OCI-LY3 (cell line): ENCODE data around the gene ZGLP1.

Experiments used
- EZH2phosphoT487 ChIP-seq: fragments of 200-600 bp; shearing (Covaris generic); IDR thresholded peaks from 2 replicates; pipeline ENCODE4 v1.6.1; 2018; ENCODE audit warnings: antibody characterized with exemption, mixed run types, low read depth
- TF ChIP-seq, protein P1 (sequence below): fragments of 200-600, 300-600 bp; sonication (generic); IDR thresholded peaks from 2 replicates; pipeline ENCODE4 v1.5.1; 2014; ENCODE audit warnings: antibody characterized with exemption, low read length, low read depth

DNA sequence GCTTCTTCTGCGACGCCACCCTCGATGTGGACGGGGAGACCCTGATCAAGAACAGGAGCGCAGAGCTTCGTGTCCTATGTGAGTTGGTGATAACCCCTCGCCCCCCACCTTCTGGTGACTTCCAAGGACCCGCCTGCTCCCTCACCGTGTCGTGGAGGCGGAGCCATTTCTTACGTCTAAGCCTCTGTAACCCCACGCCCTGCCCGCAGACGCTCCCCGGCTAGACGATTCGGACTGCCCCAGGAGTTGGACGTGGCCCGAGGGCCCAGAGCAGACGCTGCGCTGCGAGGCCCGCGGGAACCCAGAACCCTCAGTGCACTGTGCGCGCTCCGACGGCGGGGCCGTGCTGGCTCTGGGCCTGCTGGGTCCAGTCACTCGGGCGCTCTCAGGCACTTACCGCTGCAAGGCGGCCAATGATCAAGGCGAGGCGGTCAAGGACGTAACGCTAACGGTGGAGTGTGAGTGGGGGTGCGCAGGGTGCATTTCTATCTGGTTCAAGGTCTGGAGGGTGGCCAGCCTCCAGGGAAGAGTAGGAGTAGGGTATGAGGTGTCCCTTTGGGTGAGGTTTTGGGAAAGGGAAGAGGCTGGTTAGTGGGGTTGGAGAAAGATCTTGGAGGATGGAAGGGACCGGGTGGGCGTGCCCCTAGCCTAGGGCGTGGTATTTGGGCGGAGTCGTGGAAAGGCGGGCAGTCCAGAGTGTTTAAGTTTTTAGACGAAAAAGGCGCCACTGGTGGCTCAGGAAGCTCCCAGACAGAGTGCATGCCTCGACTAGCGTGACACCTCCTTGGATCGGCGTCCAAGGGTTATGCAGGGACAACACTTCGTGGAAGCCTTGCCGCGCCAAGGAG is 16.6 kb downstream of the ZGLP1 start:
- TF ChIP-seq, protein P1, sequence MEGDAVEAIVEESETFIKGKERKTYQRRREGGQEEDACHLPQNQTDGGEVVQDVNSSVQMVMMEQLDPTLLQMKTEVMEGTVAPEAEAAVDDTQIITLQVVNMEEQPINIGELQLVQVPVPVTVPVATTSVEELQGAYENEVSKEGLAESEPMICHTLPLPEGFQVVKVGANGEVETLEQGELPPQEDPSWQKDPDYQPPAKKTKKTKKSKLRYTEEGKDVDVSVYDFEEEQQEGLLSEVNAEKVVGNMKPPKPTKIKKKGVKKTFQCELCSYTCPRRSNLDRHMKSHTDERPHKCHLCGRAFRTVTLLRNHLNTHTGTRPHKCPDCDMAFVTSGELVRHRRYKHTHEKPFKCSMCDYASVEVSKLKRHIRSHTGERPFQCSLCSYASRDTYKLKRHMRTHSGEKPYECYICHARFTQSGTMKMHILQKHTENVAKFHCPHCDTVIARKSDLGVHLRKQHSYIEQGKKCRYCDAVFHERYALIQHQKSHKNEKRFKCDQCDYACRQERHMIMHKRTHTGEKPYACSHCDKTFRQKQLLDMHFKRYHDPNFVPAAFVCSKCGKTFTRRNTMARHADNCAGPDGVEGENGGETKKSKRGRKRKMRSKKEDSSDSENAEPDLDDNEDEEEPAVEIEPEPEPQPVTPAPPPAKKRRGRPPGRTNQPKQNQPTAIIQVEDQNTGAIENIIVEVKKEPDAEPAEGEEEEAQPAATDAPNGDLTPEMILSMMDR = no peak
- no peak for TF ChIP-seq EZH2phosphoT487
